ENCODE measurements around the gene RNASE11.

DNA sequence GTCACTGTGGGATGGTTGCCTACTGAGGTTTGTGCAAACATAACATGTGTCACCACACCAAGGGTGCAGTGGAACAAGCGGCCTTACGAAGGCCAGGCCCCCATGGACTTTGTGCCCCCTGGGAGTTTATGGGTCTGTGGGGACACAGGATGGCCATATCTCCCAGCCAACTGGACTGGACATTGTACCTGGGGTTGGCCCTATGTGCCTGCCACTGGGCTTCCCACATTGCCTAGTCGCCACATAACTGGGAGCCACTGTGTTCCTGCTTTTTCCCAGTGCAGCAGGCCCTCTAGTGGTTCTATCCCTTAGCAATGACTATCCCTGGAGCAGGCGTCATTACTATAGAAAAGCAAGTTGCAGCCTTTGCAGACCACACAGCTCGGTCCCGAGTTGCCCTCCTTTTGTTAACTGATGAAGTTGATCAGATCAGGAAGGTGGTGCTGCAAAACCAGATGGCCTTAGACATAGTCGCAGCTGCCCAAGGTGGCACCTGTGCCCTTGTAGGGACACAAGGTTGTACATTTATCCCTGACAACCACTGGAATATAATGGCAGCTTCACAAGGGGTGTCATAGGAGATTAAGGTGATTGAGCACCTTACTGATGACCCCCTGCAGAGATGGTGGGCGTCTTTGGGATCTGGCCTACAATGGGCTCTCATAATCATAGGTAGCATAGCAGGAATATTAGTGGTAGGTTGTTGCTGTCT, 18.5 kb upstream of the RNASE11 start:
- TF ChIP-seq CTCF (IDR thresholded peaks at IDR 0.05; ENCODE audit: borderline replicate concordance, extremely low read depth, low read length, poor library complexity, severe bottlenecking) = peak; percentile 41
- TF ChIP-seq EZH2 (IDR thresholded peaks at IDR 0.05; ENCODE audit: borderline replicate concordance, low read depth, low read length, severe bottlenecking) = no peak
